Measurements from ENCODE around the gene EXT2.

- TF ChIP-seq CTCF (IDR thresholded peaks at IDR 0.05; ENCODE audit: low read depth, low read length) (no peak), EZH2phosphoT487 (IDR thresholded peaks at IDR 0.05; ENCODE audit: low read depth) (no peak)
Measured at GRCh38 chr11:44229624-44230023, 134.1 kb downstream of the EXT2 start.

All from OCI-LY3 (cell line).